GM19467 (cell line): Measurements from ENCODE around the gene MBD3.
"Not testable (repeated sequence)": the region's sequence is repeated elsewhere in the genome, so short reads cannot be mapped to it uniquely, and the experiment has no call there.

Source experiments
- ATAC-seq: cut with Tn5 transposase; IDR thresholded peaks from one replicate; pipeline ENCODE4 v1.9.1; 2021; ENCODE audit warnings: mild to moderate bottlenecking, moderate library complexity; ENCODE audit not compliant: unreplicated experiment

Gene MBD3

DNA sequence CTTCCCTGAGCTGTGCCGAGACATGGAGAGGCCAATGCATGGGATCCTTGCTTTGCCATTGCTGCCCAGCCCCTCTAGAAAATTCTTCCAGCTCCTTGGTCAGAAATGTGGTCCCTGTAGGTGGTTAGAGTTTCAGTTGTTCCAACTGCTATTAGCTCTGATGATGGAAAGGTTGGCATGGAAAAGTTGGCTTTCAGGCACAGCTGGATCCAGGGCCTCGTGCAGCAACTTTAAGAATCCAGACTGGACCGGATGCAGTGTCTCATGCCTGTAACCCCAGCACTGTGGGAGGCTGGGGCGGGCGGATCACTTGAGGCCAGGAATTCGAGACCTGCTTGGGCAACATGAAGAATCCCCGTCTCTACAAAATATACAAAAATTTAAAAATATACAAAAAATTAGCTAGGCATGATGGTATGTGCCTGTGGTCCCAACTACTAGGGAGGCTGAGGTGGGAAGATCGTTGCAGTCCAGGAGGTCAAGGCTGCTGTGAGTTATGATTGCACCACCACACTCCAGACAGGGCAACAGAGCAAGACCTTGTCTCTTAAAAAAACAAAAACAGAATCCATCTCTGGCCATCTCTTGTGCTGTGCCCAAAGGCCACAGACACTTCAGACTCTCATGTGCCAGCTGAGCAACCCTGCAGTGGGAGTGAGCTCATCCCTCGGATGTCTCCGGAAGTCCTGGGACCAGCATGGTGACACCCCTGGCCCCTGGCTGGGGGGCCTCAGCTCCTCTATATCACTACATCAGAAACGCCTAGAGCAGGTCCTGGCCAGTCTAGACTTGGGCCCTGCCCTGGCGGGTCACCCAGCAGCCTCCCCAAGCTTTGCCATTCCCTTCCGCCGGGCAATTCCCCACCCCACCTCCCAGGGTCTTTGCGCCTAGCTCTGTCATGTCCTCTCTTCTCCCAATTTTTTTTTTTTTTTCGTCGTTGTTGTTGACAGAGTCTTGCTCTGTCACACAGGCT lies 41.3 kb downstream of the MBD3 start:
- no peak for ATAC-seq

DNA sequence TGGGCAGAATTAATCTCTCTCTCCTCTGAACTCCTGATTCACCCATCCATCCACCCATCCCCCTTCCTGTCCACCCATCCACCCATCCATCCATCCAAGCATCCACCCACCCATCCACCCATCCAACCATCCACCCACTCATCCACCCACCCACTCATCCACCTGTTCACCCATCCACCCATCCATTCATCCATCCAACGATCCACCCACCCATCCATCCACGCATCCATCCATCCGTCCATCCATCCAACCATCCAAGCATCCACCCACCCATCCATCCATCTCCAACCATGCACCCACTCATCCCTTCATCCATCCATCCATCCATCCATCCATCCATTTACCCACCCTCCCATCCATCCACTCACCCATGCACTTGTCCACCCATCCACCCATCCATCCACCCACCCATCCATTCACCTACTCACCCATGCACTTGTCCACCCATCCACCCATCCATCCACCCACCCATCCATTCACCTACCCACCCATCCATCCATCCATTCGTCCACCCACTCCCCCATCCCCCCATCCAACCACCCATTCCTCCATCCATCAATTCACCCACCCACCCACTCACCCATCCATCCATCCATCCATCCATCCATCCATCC lies 43.2 kb downstream of the MBD3 start:
- ATAC-seq = no peak

DNA sequence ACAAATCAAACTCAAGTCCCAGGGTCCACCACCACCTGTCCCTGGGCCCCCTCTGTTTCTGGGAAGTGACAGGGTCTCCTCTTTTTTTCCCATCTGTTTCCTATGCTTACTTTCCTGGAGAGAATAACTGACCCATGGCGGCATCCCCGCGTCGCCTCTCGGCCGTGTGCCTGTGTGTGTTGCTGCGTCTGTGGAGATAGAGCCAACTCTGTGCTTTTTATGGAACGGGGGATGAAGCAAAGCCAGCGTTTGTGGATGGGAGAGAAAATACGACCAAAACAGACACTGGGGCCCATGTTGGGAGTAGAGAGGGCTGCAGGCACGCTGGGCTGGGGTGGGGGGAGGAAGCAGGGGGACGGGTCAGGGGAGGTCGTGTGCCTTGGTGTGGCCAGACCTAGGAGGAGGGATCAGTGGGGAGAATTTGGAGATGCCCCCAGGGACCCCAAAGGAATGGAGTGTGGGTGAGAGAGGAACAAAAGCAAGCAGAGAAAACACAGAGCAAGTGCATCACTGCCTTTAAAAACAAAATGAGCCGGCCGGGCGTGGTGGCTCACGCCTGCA lies 52.2 kb downstream of the MBD3 start:
- ATAC-seq = no peak

DNA sequence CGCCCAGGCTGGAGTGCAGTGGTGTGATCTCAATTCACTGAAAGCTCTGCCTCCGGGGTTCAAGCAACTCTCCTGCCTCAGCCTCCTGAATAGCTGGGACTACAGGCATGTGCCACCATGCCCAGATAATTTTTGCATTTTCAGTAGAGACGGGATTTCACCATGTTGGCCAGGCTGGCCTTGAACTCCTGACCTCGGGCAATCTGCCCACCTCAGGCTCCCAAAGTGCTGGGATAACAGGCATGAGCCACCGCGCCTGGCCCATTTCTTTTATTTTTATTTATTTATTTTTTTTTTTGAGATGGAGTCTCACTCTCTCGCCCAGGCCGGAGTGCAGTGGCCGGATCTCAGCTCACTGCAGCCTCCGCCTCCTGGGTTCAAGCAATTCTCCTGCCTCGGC lies 52.9 kb downstream of the MBD3 start:
- ATAC-seq = not testable (repeated sequence)

DNA sequence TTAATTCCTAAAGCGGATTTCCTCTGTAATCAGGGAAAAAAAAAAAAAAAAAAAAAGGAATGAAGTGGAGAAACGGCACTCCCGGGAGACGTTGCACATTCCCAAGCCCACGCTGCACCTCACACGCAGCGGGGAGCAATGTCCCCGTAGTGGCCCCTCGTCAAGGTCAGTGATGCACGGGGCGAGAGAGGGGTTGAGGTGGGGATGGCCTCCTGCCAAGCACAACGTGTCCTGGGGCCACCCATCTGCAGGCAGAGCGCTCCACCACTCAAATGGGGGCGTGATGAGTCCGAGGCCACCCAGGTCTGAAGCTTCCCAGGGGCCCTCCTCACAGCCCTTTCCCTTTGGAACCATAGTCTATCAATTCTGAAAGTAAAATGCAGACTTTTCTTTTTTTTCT lies 53.7 kb downstream of the MBD3 start:
- ATAC-seq = no peak

DNA sequence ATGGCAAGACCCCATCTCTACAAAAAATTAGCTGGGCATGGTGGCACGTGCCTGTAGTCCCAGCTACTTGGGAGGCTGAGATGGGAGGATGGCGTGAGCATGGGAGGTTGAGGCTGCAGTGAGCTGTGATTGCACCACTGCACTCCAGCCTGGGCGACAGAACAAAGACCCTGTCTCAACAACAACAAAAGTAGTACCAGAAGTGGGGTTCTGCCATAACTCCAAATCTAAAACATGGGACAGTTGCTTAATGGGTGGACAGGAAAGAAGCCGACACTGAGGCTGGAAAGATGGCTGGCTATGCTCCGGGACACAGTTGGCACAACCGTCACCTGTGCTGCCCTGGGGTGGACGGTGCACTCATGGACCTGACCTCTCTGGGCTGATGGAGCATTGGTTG lies 57.0 kb downstream of the MBD3 start:
- ATAC-seq = not testable (repeated sequence)

DNA sequence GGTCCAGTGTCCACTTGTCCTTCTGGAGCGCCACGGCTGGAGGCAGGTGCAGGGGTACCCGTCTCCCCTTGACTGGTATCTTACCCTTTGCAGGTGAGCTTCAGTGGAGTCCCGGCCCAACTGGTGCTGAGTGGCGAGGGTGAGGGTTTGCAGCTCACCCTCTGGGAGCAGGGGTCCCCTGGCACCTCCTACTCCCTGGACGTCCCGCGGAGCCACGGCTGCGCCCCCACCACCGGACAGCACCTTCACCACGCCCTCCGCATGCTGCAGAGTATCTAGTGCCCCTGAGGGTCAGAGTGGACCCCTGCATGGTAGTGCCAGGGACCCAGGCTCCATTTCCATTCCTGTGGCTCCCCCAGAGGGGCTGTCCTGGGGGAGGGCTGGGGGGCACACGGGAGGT lies 57.7 kb downstream of the MBD3 start:
- no peak for ATAC-seq

DNA sequence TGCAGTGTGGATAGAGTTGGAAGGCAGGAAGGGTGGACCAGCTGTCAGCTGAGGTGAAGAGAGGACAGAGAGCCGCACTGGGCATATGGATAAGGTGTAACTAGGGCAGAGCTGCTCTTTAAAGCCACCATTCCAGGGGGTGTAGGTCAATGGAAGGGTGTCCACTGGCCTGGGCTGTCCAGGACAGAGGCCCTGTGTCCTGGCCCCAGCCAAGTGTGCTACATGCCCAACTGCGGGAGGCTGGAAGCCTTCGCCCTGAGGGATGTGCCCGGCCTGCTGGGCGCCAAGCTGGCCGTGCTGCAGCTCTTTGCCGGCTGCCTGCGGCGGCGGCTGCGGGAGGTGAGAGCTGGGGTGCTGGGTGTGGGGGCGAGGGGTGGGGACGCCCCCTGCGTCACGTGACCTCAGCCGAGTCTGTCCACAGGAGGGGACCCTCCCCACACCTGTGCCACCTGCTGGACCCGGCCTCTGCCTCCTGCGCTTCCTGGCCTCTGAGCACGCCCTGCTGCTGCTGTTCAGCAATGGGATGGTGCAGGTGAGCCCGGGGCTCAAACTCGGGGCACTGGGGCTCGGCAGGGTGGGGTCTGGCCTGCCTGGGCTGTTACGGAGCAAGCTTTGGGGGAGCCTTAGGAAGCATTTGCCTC lies 59.0 kb downstream of the MBD3 start:
- no peak for ATAC-seq

DNA sequence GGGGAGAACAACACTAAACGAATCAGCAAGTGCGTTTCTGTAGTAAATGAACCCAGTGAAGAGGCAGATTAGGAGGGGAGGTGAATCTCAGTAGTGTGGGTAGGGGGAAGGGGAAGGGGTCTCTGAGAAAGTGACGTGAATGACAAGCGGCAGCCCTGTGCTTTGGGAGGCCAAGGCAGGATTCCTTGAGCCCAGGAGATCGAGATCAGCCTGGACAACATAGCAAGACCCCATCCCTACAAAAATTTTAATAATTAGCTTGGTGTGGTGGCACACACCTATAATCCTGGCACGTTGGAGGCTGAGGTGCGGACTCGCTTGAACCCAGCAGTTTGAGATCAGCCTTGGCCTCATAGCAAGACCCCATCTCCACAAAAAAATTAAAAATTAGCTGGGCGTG lies 60.7 kb downstream of the MBD3 start:
- no peak for ATAC-seq

DNA sequence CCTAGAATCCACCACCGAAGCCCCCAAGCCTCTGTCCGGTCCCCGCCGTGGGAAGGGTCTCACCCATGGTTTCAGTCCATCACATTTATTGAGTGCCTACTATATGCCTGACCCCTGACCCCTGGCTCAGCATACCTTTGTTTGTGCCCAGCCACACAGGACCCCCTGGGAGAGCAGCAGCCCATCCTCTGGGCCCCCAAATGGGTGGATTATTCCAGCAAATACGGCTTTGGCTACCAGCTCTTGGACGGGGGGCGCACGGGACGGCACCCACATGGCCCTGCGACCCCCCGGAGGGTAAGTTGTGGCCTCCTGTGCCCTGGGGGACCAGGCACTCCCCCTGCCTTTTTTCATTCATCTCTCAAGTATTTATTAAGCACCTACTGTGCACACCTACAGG lies 61.1 kb downstream of the MBD3 start:
- no peak for ATAC-seq

DNA sequence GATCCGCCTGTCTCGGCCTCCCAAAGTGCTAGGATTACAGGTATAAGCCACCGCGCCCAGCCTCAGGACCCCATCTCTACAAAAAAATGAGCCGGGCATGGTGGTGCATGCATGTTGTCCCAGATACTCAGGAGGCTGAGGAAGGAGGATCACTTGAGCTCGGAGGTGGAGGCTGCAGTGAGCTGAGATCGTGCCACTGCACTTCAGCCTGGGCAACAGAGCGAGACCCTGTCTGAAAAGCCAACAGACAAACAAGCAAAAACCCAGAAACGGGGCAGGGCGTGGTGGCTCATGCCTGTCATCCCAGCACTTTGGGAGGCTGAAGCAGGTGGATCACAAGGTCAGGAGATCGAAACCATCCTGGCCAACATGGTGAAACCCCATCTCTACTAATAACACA lies 61.8 kb downstream of the MBD3 start:
- ATAC-seq = not testable (repeated sequence)

DNA sequence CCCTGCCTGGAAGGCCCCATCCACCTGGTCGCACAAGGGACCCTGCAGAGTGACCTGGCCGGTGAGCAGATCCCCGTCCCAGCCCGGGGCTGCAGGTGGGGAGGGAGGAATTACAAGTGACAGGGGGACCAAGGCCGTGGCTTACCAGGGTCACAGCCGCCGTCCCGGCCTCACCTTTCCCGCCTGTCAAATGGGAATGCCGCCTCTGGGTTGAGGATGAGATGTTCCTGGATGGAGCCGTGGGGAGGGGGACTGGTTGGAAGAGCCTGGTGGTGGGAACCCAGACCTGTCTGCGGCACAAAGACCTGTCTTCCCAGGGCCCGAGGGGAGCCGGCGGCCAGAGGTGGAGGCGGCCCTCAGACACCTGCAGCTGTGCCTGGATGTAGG lies 63.2 kb downstream of the MBD3 start:
- no peak for ATAC-seq

DNA sequence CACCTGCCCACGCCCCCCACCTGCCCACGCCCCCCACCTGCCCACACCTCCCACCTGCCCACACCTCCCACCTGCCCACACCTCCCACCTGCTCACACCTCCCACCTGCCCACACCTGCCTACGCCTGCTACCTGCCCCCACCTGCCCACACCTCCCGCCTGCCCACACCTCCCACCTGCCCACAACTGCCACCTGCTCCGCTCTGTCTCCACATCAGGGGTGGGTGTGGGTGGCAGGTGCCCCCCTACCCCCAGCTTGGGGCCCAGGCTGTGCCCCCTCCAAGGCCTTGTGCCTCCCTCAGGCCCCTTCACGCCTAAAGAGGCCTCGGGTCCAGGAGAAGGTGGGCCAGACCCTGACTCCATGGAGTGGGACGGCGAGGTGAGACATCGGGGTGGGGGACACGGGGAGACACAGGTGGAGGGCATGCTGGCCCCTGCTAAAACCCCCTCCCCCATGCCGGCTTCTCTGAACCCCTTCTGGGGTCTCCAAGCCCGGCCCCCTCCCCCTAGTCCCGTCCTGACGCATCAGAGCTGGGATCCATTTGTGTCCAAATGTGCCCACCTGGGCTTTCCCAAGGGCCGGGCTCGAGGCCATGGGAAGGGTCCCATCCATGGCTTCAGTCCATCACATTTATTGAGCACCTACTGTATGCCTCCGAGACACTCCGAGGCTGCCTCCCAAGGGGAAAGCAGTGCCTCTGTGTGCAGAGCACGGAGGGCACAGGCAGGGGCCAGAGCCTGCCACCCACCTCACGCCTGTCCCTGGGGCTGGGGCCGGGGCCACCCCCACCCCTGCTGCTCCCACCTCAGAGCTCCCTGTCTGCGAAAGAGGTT lies 63.9 kb downstream of the MBD3 start:
- ATAC-seq = no peak

DNA sequence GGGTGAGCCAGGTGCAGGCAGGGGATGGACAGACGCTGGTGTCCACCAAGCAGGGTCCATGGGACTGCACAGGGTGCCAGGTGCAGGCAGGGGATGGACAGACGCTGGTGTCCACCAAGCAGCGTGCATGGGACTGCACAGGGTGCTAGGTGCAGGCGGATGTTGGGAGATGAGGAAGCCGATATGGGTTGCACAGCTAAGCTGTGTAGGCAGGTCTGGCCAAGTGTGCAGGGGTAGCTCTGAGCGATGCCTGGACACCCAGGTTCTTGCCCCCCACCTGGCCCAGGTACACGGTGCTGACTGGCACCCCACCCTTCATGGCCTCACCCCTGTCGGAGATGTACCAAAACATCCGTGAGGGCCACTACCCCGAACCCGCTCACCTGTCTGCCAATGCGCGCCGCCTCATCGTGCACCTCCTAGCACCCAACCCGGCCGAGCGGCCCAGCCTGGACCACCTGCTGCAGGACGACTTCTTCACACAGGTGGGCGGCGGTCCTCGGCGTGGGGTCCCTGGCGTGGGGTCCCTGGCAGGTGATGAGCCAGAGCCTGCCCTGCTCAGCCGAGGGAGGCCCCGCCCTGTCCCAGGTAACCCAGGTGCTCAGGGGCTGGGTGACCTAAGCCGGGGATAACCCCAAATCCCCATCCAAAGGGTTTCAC lies 64.9 kb downstream of the MBD3 start:
- ATAC-seq = no peak

DNA sequence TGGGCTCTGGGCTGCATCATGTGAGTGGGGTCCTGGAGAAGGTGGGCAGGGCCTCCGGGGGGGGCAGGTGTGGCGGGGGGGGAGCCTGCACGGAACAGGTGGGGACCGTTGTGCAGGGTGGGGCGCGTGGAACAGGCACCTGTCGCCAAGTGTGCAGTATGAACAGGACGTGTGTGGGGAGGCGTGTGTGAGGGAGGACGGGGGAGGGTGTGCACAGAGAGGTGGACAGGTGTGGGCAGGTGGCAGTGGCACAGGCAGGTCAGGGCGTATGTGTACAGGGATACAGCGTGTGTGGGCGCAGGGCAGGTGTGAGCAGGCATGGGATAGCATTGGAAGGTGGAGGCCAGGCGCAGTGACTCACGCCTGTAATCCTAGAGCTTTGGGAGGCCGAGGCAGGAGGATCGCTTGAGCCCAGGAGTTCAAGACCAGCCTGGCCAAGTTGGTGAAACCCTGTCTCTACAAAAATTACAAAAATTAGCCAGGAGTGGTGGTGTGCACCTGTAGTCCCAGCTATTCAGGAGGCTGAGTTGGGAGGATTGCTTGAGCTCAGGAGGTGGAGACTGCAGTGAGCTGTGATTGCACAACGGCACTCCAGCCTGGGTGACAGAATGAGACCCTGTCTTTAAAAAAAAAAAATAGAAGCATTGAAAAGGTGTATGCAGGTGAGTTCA lies 65.6 kb downstream of the MBD3 start:
- no peak for ATAC-seq

DNA sequence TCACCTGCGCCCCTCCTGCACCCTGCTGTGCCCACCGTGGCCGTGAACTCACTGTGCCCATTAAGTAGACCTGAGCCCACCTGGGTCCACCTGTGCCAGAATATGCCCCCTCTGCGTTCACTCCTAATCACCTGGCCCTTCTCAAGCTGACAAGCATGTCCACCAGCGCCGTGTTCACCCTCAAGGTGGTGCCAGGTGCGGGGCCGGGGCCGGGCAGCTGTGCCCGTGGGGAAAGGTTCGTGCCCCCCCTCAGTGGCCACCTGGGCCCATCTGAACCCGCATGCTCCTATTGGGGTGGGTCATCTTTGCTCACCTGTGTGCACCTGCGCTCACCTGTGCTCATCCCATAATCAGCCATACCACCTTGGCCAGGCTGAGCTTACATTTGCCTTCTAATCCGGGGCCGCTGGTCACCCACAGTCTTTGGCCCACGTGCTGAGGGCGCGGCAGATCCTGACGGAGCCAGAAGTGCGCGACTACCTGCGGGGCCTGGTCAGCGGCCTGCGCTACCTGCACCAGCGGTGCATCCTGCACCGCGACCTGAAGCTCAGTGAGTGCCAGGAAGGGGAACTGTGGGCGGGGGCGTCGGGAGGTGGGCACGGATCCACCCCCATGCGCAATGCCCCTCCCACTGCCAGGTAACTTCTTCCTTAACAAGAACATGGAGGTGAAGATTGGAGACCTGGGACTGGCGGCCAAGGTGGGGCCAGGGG lies 66.4 kb downstream of the MBD3 start:
- no peak for ATAC-seq

DNA sequence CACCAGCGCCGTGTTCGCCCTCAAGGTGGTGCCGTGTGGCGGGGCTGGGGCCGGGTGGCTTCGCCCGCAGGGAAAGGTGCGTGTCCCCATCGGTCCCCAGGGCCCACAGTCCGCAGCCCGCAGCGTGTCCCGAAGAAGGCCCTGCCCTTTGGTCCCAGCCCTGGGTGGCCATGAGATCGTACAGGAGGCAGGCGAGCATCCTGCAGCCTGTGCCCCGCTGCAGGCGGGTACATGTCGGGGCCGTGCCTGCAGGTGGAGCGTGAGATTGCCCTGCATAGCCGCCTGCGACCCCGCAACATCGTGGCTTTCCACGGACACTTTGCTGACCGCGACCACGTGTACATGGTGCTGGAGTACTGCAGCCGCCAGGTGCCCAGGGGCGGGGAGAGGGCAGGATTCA lies 67.3 kb downstream of the MBD3 start:
- no peak for ATAC-seq

DNA sequence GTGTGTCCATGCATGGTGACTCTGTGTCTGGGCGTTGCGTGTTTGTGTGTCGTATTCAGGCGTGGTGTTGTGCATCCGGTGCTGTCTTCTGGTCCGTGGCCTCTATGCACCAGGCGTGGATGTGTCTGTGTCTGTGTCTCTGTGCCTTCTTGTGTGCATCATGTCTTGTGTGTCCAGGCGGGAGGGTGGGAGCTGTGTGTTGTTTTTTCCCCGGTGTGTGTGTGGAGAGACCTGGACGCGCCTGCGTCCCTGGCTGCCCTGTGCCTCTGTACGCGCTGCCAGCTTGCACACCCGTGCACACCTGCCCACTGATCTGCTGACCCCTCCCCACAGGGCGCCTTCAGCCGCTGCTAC lies 67.7 kb downstream of the MBD3 start:
- ATAC-seq = no peak

DNA sequence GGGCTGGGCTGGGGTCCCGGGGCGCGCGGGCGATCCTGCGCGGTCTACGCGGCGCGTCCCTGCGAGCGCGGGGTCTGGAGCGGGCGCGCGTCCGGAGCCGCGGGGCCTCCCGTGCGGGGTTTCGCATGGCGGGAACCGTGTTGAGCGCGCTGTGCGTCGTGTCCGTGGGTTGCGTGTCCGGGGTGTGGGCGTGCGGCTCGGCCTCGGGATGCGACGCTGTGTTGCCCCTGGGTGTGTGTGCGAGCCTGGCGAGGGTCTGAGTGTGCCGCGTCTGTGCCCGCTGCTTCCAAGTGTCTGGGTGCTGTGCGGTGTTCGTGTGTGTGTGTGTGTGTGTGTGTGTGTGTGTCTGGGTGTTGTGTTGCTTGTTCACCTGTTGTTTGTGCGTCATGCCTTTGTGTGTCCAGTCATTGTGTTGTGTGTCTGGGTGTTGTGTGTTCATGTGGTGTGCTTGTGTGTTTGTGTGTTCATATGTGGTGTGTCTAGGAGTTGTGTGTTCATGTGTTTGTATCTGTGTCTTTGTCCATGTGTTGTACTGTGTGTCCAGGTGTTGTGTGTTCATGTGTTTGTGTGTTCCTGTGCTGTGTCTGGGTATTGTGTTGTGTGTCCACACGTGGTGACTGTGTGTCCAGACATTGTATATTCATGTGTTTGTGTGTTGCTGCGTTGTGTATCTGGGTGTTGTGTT lies 68.2 kb downstream of the MBD3 start:
- no peak for ATAC-seq
